A549 (cell line): ENCODE results near the gene CCL24.

Experiments used
- CBX8 ChIP-seq: fragments of 200-600 bp; sonication (generic); IDR thresholded peaks from 2 replicates; pipeline ENCODE4 v1.6.1; 2016
- CEBPB ChIP-seq, 2 experiments: fragments of >200 bp in 1 of 2; sonication (Bioruptor Twin) in 1 of 2; formaldehyde crosslinking in 1 of 2; IDR thresholded peaks; 2 replicates each; pipeline ENCODE4 v1.6.1; 2012 to 2016
- EP300 ChIP-seq, 2 experiments: fragments of >200 bp; sonication (Bioruptor Twin); formaldehyde crosslinking; IDR thresholded peaks; 2 replicates in 1 of 2; 3 replicates in 1 of 2; pipeline ENCODE4 v1.6.1; 2016 to 2017
- FOSL2 ChIP-seq, 2 experiments: fragments of 450-650 bp in 1 of 2; fragments of >200 bp in 1 of 2; sonication (Bioruptor Twin) in 1 of 2; formaldehyde crosslinking; IDR thresholded peaks; 2 replicates each; pipeline versions ENCODE4 v1.5.0 to v1.6.1; 2016 to 2020; ENCODE audit warnings: mild to moderate bottlenecking in 1 of 2, moderate library complexity in 1 of 2
- MAFK ChIP-seq: fragments of 450-650 bp; IDR thresholded peaks from 2 replicates; pipeline ENCODE4 v1.6.1; 2014; ENCODE audit not compliant: partially characterized antibody
- PHF8 ChIP-seq: fragments of 200-600 bp; sonication (generic); IDR thresholded peaks from 2 replicates; pipeline ENCODE4 v1.6.1; 2016; ENCODE audit warnings: low read depth, mild to moderate bottlenecking, antibody characterized with exemption, moderate library complexity, borderline replicate concordance
- POLR2A ChIP-seq: IDR thresholded peaks from 2 replicates; pipeline ENCODE4 v1.6.1; 2012; ENCODE audit warnings: mild to moderate bottlenecking, low read length
- RAD21 ChIP-seq, 2 experiments: fragments of >200 bp in 1 of 2; sonication (Bioruptor Twin) in 1 of 2; formaldehyde crosslinking in 1 of 2; IDR thresholded peaks in 1 of 2; conservative IDR thresholded peaks in 1 of 2; 2 replicates in 1 of 2; 3 replicates in 1 of 2; pipeline ENCODE4 v1.6.1; 2012 to 2018; ENCODE audit warnings: inconsistent platforms in 1 of 2
- TF ChIP-seq, protein P1 (sequence below): fragments of 150-350 bp; IDR thresholded peaks from 2 replicates; pipeline ENCODE4 v1.6.1; 2014; ENCODE audit warnings: low read depth, mild to moderate bottlenecking, low read length
- TF ChIP-seq, protein P2 (sequence below): fragments of >200 bp; sonication (Bioruptor Twin); formaldehyde crosslinking; IDR thresholded peaks from 3 replicates; pipeline ENCODE4 v1.5.1; 2016

DNA sequence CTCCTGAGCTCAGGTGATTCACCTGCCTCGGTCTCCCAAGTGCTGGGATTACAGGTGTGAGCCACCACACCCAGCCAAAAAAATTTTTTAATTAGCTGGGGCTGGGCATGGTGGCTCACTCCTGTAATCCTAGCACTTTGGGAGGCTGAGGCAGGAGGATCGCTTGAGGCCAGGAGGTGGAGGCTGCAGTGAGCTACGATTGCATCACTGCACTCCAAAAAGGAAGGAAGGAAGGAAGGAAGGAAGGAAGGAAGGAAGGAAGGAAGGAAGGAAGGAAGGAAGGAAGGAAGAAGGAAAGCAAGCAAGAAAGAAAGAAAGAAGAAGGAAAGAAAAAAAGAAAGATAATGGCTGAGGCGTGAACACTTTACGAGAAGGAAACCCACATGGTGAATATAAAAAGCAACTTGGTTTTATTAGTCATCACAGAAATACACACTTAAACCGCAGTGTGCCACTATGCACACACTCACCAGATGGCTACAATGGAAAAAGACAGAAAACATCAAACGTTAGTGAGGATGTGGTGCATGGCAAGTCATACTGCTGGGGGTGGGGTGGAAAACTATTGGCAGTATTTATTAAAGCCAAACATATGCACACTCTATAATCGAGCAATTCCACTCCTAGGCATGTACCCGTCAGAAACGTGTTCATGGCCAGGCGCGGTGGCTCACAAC is 37.2 kb downstream of the CCL24 start:
- TF ChIP-seq, protein P1, sequence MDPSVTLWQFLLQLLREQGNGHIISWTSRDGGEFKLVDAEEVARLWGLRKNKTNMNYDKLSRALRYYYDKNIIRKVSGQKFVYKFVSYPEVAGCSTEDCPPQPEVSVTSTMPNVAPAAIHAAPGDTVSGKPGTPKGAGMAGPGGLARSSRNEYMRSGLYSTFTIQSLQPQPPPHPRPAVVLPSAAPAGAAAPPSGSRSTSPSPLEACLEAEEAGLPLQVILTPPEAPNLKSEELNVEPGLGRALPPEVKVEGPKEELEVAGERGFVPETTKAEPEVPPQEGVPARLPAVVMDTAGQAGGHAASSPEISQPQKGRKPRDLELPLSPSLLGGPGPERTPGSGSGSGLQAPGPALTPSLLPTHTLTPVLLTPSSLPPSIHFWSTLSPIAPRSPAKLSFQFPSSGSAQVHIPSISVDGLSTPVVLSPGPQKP = no peak
- TF ChIP-seq MAFK (no peak), CBX8 (no peak), RAD21 (conservative IDR thresholded peaks at IDR 0.05 in 1 of 2, IDR thresholded peaks at IDR 0.05 in 1 of 2) (0 out of 5 replicates have a peak, but pooled peaks of 1 of the 2 experiments have one; percentile 19), FOSL2 (IDR thresholded peaks at IDR 0.05) (no peak), FOSL2 (CRISPR knock-in tag; IDR thresholded peaks at IDR 0.05) (no peak), POLR2A (no peak), EP300 (IDR thresholded peaks at IDR 0.05) (no peak), PHF8 (no peak), CEBPB (IDR thresholded peaks at IDR 0.05) (no peak)
- TF ChIP-seq, protein P2, sequence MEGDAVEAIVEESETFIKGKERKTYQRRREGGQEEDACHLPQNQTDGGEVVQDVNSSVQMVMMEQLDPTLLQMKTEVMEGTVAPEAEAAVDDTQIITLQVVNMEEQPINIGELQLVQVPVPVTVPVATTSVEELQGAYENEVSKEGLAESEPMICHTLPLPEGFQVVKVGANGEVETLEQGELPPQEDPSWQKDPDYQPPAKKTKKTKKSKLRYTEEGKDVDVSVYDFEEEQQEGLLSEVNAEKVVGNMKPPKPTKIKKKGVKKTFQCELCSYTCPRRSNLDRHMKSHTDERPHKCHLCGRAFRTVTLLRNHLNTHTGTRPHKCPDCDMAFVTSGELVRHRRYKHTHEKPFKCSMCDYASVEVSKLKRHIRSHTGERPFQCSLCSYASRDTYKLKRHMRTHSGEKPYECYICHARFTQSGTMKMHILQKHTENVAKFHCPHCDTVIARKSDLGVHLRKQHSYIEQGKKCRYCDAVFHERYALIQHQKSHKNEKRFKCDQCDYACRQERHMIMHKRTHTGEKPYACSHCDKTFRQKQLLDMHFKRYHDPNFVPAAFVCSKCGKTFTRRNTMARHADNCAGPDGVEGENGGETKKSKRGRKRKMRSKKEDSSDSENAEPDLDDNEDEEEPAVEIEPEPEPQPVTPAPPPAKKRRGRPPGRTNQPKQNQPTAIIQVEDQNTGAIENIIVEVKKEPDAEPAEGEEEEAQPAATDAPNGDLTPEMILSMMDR = no peak
